Liver (tissue), 2 donors: ENCODE results near the gene SFXN5.

ENCODE experiments used
- TF ChIP-seq, protein P1 (sequence below): fragments of 150-350 bp; IDR thresholded peaks from 2 replicates; pipeline ENCODE4 v1.5.1; 2017; ENCODE audit warnings: improper control_type of control experiment, low read depth, low read length; ENCODE audit not compliant: missing input control
- TF ChIP-seq, protein P2 (sequence below): IDR thresholded peaks from 2 replicates; pipeline ENCODE4 v1.6.1; 2016; ENCODE audit warnings: antibody characterized with exemption, mild to moderate bottlenecking
- donor health status: healthy.

DNA sequence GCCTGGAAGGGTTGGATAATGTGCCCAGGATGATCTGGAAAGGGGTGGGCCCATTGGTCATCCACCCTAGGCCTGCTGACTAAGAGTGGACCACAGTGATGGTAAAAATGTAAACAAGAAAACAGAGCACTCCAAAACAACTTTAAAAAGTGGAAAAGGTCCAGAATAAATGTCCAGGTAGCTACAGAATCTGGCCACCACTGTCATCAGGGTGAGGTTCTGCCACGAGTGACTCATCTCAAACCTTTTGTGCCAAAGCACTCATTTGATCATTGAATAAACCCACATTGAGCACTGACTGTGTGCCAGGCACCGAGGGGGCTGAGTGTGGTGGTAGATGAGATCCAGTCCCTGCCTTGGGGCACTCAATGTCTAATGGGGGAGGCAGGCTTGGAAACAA lies 89.3 kb downstream of the SFXN5 start:
- TF ChIP-seq, protein P1, sequence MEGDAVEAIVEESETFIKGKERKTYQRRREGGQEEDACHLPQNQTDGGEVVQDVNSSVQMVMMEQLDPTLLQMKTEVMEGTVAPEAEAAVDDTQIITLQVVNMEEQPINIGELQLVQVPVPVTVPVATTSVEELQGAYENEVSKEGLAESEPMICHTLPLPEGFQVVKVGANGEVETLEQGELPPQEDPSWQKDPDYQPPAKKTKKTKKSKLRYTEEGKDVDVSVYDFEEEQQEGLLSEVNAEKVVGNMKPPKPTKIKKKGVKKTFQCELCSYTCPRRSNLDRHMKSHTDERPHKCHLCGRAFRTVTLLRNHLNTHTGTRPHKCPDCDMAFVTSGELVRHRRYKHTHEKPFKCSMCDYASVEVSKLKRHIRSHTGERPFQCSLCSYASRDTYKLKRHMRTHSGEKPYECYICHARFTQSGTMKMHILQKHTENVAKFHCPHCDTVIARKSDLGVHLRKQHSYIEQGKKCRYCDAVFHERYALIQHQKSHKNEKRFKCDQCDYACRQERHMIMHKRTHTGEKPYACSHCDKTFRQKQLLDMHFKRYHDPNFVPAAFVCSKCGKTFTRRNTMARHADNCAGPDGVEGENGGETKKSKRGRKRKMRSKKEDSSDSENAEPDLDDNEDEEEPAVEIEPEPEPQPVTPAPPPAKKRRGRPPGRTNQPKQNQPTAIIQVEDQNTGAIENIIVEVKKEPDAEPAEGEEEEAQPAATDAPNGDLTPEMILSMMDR, result no peak
- TF ChIP-seq, protein P2, sequence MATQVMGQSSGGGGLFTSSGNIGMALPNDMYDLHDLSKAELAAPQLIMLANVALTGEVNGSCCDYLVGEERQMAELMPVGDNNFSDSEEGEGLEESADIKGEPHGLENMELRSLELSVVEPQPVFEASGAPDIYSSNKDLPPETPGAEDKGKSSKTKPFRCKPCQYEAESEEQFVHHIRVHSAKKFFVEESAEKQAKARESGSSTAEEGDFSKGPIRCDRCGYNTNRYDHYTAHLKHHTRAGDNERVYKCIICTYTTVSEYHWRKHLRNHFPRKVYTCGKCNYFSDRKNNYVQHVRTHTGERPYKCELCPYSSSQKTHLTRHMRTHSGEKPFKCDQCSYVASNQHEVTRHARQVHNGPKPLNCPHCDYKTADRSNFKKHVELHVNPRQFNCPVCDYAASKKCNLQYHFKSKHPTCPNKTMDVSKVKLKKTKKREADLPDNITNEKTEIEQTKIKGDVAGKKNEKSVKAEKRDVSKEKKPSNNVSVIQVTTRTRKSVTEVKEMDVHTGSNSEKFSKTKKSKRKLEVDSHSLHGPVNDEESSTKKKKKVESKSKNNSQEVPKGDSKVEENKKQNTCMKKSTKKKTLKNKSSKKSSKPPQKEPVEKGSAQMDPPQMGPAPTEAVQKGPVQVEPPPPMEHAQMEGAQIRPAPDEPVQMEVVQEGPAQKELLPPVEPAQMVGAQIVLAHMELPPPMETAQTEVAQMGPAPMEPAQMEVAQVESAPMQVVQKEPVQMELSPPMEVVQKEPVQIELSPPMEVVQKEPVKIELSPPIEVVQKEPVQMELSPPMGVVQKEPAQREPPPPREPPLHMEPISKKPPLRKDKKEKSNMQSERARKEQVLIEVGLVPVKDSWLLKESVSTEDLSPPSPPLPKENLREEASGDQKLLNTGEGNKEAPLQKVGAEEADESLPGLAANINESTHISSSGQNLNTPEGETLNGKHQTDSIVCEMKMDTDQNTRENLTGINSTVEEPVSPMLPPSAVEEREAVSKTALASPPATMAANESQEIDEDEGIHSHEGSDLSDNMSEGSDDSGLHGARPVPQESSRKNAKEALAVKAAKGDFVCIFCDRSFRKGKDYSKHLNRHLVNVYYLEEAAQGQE, result no peak
